Measurements from ENCODE around the gene H1-8.

Gene H1-8

DNA sequence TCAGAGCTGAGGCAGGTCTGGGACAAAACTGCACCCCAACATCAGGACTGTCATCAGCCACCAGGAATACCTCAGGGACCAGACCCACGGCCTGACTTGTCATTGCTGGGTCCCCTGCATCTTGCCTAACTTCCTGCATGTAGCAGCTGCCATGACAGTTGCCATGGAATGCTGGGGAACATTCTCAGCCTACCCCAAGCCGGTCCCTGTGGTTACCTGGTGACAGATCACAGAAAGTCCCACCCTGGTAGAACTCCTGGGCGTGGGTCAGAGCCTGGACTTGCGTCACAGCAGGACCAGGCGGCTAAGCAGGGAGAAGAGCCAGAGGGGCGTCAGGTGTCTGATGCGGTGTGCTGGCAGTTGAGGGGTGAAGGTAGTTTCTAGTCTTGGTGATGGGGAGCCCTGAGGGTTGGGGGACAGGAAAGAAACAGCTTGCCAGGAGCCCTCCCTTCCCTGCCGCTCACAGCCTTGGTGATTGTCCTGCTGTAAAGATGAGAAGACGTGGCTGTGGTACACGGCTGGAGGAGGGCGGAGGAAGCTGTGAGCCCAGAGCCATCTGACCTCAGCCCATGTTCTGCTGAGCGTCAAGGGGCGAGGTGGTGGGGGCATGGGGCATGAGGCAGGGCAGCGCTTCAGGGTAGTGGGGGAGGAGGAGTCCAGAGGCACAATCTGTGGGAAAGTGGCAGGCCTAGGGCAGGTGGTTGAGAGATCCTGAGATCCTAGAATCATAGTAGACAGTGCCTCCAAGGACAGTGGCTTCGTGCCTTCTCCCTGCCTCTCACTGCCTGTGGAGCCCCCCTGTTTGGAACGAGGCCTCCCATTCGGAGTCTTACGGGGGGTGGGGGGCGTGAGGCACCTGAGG is 5.4 kb downstream of the H1-8 start:
- H3K79me2 ChIP-seq: no peaks in the 10 kb centered on the region
- no peaks in the 10 kb centered on the region for H3K36me3 ChIP-seq (ENCODE audit: control insufficient read depth, insufficient read depth, low read length)
- H3K4me2 ChIP-seq (ENCODE audit: low read length): no peak overlapping the region
- H3K4me3 ChIP-seq (ENCODE audit: low read depth, low read length): no peak overlapping the region
- no peak overlapping the region for H3K9ac ChIP-seq
- no peak overlapping the region for H3K27ac ChIP-seq
- H3K27me3 ChIP-seq (ENCODE audit: control insufficient read depth, insufficient read depth, low read length): no peaks in the 10 kb centered on the region
- H2AFZ ChIP-seq: no peak overlapping the region
- H3K9me3 ChIP-seq (ENCODE audit: control insufficient read depth, low read length): no peaks in the 10 kb centered on the region
- TF ChIP-seq, protein P1, sequence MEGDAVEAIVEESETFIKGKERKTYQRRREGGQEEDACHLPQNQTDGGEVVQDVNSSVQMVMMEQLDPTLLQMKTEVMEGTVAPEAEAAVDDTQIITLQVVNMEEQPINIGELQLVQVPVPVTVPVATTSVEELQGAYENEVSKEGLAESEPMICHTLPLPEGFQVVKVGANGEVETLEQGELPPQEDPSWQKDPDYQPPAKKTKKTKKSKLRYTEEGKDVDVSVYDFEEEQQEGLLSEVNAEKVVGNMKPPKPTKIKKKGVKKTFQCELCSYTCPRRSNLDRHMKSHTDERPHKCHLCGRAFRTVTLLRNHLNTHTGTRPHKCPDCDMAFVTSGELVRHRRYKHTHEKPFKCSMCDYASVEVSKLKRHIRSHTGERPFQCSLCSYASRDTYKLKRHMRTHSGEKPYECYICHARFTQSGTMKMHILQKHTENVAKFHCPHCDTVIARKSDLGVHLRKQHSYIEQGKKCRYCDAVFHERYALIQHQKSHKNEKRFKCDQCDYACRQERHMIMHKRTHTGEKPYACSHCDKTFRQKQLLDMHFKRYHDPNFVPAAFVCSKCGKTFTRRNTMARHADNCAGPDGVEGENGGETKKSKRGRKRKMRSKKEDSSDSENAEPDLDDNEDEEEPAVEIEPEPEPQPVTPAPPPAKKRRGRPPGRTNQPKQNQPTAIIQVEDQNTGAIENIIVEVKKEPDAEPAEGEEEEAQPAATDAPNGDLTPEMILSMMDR (IDR thresholded peaks at IDR 0.05): no peak
- H3K4me1 ChIP-seq: no peaks in the 10 kb centered on the region

- Histone ChIP-seq H2AFZ (no peak overlapping the region), H3K36me3 (ENCODE audit: control insufficient read depth, insufficient read depth, low read length) (no peaks in the 10 kb centered on the region), H3K27me3 (ENCODE audit: control insufficient read depth, insufficient read depth, low read length) (no peaks in the 10 kb centered on the region), H3K4me1 (no peaks in the 10 kb centered on the region), H3K27ac (no peak overlapping the region), H3K9me3 (ENCODE audit: control insufficient read depth, low read length) (no peaks in the 10 kb centered on the region), H3K9ac (no peak overlapping the region), H3K4me3 (ENCODE audit: low read depth, low read length) (no peak overlapping the region), H3K79me2 (no peaks in the 10 kb centered on the region), H3K4me2 (ENCODE audit: low read length) (no peak overlapping the region)
- TF ChIP-seq, protein P1 (IDR thresholded peaks at IDR 0.05): no peak
These were observed 6.2 kb downstream of the H1-8 start for GRCh38 chr3:129549006-129549800.

GRCh38 chr3:129549805-129550204 is 6.8 kb downstream of the H1-8 start:
- Histone ChIP-seq H3K79me2 (no peaks in the 10 kb centered on the region), H3K27ac (no peak overlapping the region), H3K4me2 (ENCODE audit: low read length) (no peak overlapping the region), H3K9ac (no peak overlapping the region), H2AFZ (no peak overlapping the region), H3K27me3 (ENCODE audit: control insufficient read depth, insufficient read depth, low read length) (no peaks in the 10 kb centered on the region), H3K4me3 (ENCODE audit: low read depth, low read length) (no peak overlapping the region), H3K9me3 (ENCODE audit: control insufficient read depth, low read length) (no peaks in the 10 kb centered on the region), H3K4me1 (no peaks in the 10 kb centered on the region), H3K36me3 (ENCODE audit: control insufficient read depth, insufficient read depth, low read length) (no peaks in the 10 kb centered on the region)
- TF ChIP-seq, protein P1 (IDR thresholded peaks at IDR 0.05): no peak

GRCh38 chr3:129552287-129553050 is 9.5 kb downstream of the H1-8 start:
- no peaks in the 10 kb centered on the region for H3K79me2 ChIP-seq
- no peaks in the 10 kb centered on the region for H3K4me1 ChIP-seq
- H3K27me3 ChIP-seq (ENCODE audit: control insufficient read depth, insufficient read depth, low read length): no peaks in the 10 kb centered on the region
- no peak overlapping the region for H3K27ac ChIP-seq
- H3K4me2 ChIP-seq (ENCODE audit: low read length): no peak overlapping the region
- no peaks in the 10 kb centered on the region for H3K36me3 ChIP-seq (ENCODE audit: control insufficient read depth, insufficient read depth, low read length)
- H3K4me3 ChIP-seq (ENCODE audit: low read depth, low read length): no peak overlapping the region
- no peak overlapping the region for H2AFZ ChIP-seq
- H3K9me3 ChIP-seq (ENCODE audit: control insufficient read depth, low read length): no peaks in the 10 kb centered on the region
- TF ChIP-seq, protein P1 (IDR thresholded peaks at IDR 0.05): no peak
- H3K9ac ChIP-seq: no peak overlapping the region
